ENCODE results near the gene CAPZB. TPM values are rescaled to one million over a fixed set of nuclear protein-coding genes. Genes with fewer than 3 reads are reported as not detected.
"Not testable (repeated sequence)": the region's sequence is repeated elsewhere in the genome, so short reads cannot be mapped to it uniquely, and the experiment has no call there.

Gene CAPZB
- total and polyA plus RNA-seq, 2 of the 4 experiments (the other 2 are of a cell fraction), result 216 to 304 TPM

GRCh38 chr1:19502284-19502683 lies 16.9 kb upstream of the CAPZB start:
- H2BK5ac ChIP-seq (ENCODE audit: low read depth, low read length, poor library complexity, severe bottlenecking); H4K8ac ChIP-seq (ENCODE audit: low read depth in 2 of 2, low read length in 2 of 2); CTCF ChIA-PET; intact Hi-C loops (cut with micrococcal nuclease); H3K14ac ChIP-seq (replicated peaks; ENCODE audit: low read depth, low read length); H4K5ac ChIP-seq (ENCODE audit: low read depth, low read length); H2AK9ac ChIP-seq (replicated peaks; ENCODE audit: low read depth, low read length, poor library complexity); H3K9me1 ChIP-seq (ENCODE audit: insufficient read depth, low read length); H3K23ac ChIP-seq (ENCODE audit: low read depth, low read length); H4K20me1 ChIP-seq (ENCODE audit: insufficient read depth, low read length); BruUV-seq (replicated peaks); H3K9me3 ChIP-seq (ENCODE audit: control insufficient read depth, insufficient read depth, low read length); H2AK5ac ChIP-seq (ENCODE audit: low read depth, low read length); H4K91ac ChIP-seq (ENCODE audit: insufficient read depth, low read depth, low read length); H3K4me3 ChIP-seq (ENCODE audit: insufficient read depth, low read depth, low read length); H3K9ac ChIP-seq (ENCODE audit: low read depth, low read length); H3K4me1 ChIP-seq (ENCODE audit: control insufficient read depth, insufficient read depth, low read length); DNase-seq; H2AFZ ChIP-seq (replicated peaks; ENCODE audit: low read length, poor library complexity); H3K36me3 ChIP-seq (ENCODE audit: control insufficient read depth, insufficient read depth, low read length); in situ Hi-C loops (cut with MboI; ENCODE audit: low sequenced_read_pairs); H2BK15ac ChIP-seq (ENCODE audit: low read depth, low read length); H3K18ac ChIP-seq (ENCODE audit: low read depth, low read length); H3K79me1 ChIP-seq (ENCODE audit: low read depth in 1 of 2, low read length in 2 of 2); H2BK20ac ChIP-seq (ENCODE audit: low read depth, low read length); dilution Hi-C loops (cut with HindIII; ENCODE audit: low sequenced_read_pairs, unreplicated experiment); H2BK120ac ChIP-seq (ENCODE audit: low read depth, low read length); POLR2A ChIA-PET (ENCODE audit: unreplicated experiment); H3K27ac ChIP-seq (ENCODE audit: insufficient read depth, low read length); H3K4me2 ChIP-seq (ENCODE audit: low read depth, low read length); H3K27me3 ChIP-seq (ENCODE audit: control insufficient read depth, insufficient read depth, low read length); ATAC-seq (ENCODE audit: low read depth); H3K56ac ChIP-seq (ENCODE audit: extremely low read depth, insufficient read depth, low read length): not testable (repeated sequence)
- WGBS, 2 experiments (ENCODE audit: extremely low coverage in 2 of 2, insufficient read length in 1 of 2), result 87% methylated on average over 4 of the region's 6 CpGs; no CpG with 5 or more reads in 1 of the 2 experiments
- H3K4ac ChIP-seq (ENCODE audit: low read depth, low read length), result peak overlapping the region; percentile 16; the same call in 1 of the 2 replicates

GRCh38 chr1:19499887-19500286 lies 14.5 kb upstream of the CAPZB start:
- DNase-seq; H3K4me3 ChIP-seq (ENCODE audit: insufficient read depth, low read depth, low read length); H3K27ac ChIP-seq (ENCODE audit: insufficient read depth, low read length); POLR2A ChIA-PET (ENCODE audit: unreplicated experiment); H3K9me3 ChIP-seq (ENCODE audit: control insufficient read depth, insufficient read depth, low read length); H2AFZ ChIP-seq (replicated peaks; ENCODE audit: low read length, poor library complexity); H3K9ac ChIP-seq (ENCODE audit: low read depth, low read length); H4K91ac ChIP-seq (ENCODE audit: insufficient read depth, low read depth, low read length); H2BK15ac ChIP-seq (ENCODE audit: low read depth, low read length); H3K79me1 ChIP-seq (ENCODE audit: low read depth in 1 of 2, low read length in 2 of 2); H2BK20ac ChIP-seq (ENCODE audit: low read depth, low read length); H3K56ac ChIP-seq (ENCODE audit: extremely low read depth, insufficient read depth, low read length); H2BK5ac ChIP-seq (ENCODE audit: low read depth, low read length, poor library complexity, severe bottlenecking); H3K27me3 ChIP-seq (ENCODE audit: control insufficient read depth, insufficient read depth, low read length); intact Hi-C loops (cut with micrococcal nuclease); H3K18ac ChIP-seq (ENCODE audit: low read depth, low read length); H3K4me2 ChIP-seq (ENCODE audit: low read depth, low read length); H3K4me1 ChIP-seq (ENCODE audit: control insufficient read depth, insufficient read depth, low read length); H2BK120ac ChIP-seq (ENCODE audit: low read depth, low read length); H4K5ac ChIP-seq (ENCODE audit: low read depth, low read length); H3K4ac ChIP-seq (ENCODE audit: low read depth, low read length); H4K20me1 ChIP-seq (ENCODE audit: insufficient read depth, low read length); H3K9me1 ChIP-seq (ENCODE audit: insufficient read depth, low read length); in situ Hi-C loops (cut with MboI; ENCODE audit: low sequenced_read_pairs); H3K14ac ChIP-seq (replicated peaks; ENCODE audit: low read depth, low read length); BruUV-seq (replicated peaks); H4K8ac ChIP-seq (ENCODE audit: low read depth in 2 of 2, low read length in 2 of 2); H3K23ac ChIP-seq (ENCODE audit: low read depth, low read length); dilution Hi-C loops (cut with HindIII; ENCODE audit: low sequenced_read_pairs, unreplicated experiment); H2AK9ac ChIP-seq (replicated peaks; ENCODE audit: low read depth, low read length, poor library complexity); ATAC-seq (ENCODE audit: low read depth); H3K36me3 ChIP-seq (ENCODE audit: control insufficient read depth, insufficient read depth, low read length): not testable (repeated sequence)
- H2AK5ac ChIP-seq (ENCODE audit: low read depth, low read length), result peak overlapping the region; percentile 33; the same call in 1 of the 2 replicates
- CTCF ChIA-PET, result interaction anchor here (0.6 to 0.9 kb wide), 2 partner anchors 62 to 149 kb away, joined by 4 to 6 read pairs; no protein-coding TSS in a partner anchor
- 80% methylated on average over 1 of the region's 2 CpGs; no CpG with 5 or more reads in 1 of the 2 experiments for WGBS, 2 experiments (ENCODE audit: extremely low coverage in 2 of 2, insufficient read length in 1 of 2)
